ENCODE results near the gene MN1. TPM values are rescaled to one million over a fixed set of nuclear protein-coding genes. Genes with fewer than 3 reads are reported as not detected.

Gene MN1
- total RNA-seq, 4 donors from 2014 or later, result 0.53 to 2.8 (median 1.5) TPM

- DNase-seq, result no peak
- no peaks in the 10 kb centered on the region for H3K36me3 ChIP-seq
- TF ChIP-seq POLR2A (IDR thresholded peaks at IDR 0.05), result no peak
- TF ChIP-seq CTCF (IDR thresholded peaks at IDR 0.05), result no peak
- no peaks in the 10 kb centered on the region for H3K9me3 ChIP-seq
- no peaks in the 10 kb centered on the region for H3K27me3 ChIP-seq
- no peak overlapping the region for H3K4me3 ChIP-seq
- H3K27ac ChIP-seq, result peak overlapping the region in 1 of 4 donors; percentile 31
- peaks cover 0 to 13% (median 0%) of the 10 kb centered on the region in 4 donors for H3K4me1 ChIP-seq
Measured at GRCh38 chr22:27776650-27776958, 25.0 kb downstream of the MN1 start.

GRCh38 chr22:27775758-27776649 is 25.6 kb downstream of the MN1 start:
- H3K9me3 ChIP-seq, result no peaks in the 10 kb centered on the region
- no peaks in the 10 kb centered on the region for H3K36me3 ChIP-seq
- no peaks in the 10 kb centered on the region for H3K27me3 ChIP-seq
- peaks cover 0 to 13% (median 0%) of the 10 kb centered on the region in 4 donors for H3K4me1 ChIP-seq
- peak overlapping the region in 1 of 4 donors; percentile 31 for H3K27ac ChIP-seq
- no peak for DNase-seq
- TF ChIP-seq POLR2A (IDR thresholded peaks at IDR 0.05), result no peak
- no peak for TF ChIP-seq CTCF (IDR thresholded peaks at IDR 0.05)
- no peak overlapping the region for H3K4me3 ChIP-seq

- H3K4me3 ChIP-seq, result no peak overlapping the region
- TF ChIP-seq POLR2A (IDR thresholded peaks at IDR 0.05) (no peak), CTCF (IDR thresholded peaks at IDR 0.05) (no peak)
- no peak for DNase-seq
- no peaks in the 10 kb centered on the region for H3K27me3 ChIP-seq
- H3K36me3 ChIP-seq, result no peaks in the 10 kb centered on the region
- no peaks in the 10 kb centered on the region for H3K9me3 ChIP-seq
- peaks cover 0 to 13% (median 0%) of the 10 kb centered on the region in 4 donors for H3K4me1 ChIP-seq
- no peak overlapping the region for H3K27ac ChIP-seq
Measured at GRCh38 chr22:27775087-27775698, 26.4 kb downstream of the MN1 start.

GRCh38 chr22:27774200-27774599 is 27.4 kb downstream of the MN1 start:
- Histone ChIP-seq H3K9me3 (no peaks in the 10 kb centered on the region), H3K4me1 (peaks cover 0 to 13% (median 0%) of the 10 kb centered on the region in 4 donors), H3K4me3 (no peak overlapping the region), H3K27me3 (no peaks in the 10 kb centered on the region), H3K27ac (no peak overlapping the region), H3K36me3 (no peaks in the 10 kb centered on the region)
- TF ChIP-seq CTCF (IDR thresholded peaks at IDR 0.05) (no peak), POLR2A (IDR thresholded peaks at IDR 0.05) (no peak)
- DNase-seq, result no peak

DNA sequence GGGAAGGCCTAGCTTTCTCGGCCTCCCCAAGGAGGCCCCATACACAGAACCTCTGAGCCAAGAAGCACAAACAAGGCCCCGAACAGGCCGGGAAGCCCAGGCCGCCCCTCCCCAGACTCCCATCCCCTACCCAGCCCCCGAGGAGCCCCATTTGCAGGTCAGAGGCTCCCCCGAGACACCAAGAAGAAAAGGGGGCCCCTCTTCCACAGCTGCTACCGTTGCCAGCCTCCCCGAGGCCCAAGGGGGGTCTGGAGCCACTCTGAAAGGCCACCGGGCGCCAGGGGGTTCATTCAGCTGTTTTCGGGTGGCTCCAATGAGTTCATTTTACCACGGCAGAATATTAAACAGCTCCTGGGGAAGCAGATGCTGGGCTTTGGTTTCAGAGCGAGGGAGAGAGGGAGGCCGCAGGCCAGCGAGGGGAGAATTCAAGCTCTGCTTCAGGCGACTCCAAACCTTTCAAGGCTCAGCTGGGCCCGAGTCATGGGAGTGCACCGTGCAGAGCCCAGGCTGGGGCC is 28.5 kb downstream of the MN1 start:
- H3K36me3 ChIP-seq, result no peaks in the 10 kb centered on the region
- H3K4me1 ChIP-seq, result peaks cover 0 to 9% (median 0%) of the 10 kb centered on the region in 4 donors
- no peak for DNase-seq
- H3K27me3 ChIP-seq, result no peaks in the 10 kb centered on the region
- H3K4me3 ChIP-seq, result no peak overlapping the region
- TF ChIP-seq CTCF (IDR thresholded peaks at IDR 0.05) (no peak), POLR2A (IDR thresholded peaks at IDR 0.05) (no peak)
- H3K27ac ChIP-seq, result no peak overlapping the region
- no peaks in the 10 kb centered on the region for H3K9me3 ChIP-seq
